ENCODE data around the gene TIGAR.

Gene TIGAR, protein sequence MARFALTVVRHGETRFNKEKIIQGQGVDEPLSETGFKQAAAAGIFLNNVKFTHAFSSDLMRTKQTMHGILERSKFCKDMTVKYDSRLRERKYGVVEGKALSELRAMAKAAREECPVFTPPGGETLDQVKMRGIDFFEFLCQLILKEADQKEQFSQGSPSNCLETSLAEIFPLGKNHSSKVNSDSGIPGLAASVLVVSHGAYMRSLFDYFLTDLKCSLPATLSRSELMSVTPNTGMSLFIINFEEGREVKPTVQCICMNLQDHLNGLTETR

DNA sequence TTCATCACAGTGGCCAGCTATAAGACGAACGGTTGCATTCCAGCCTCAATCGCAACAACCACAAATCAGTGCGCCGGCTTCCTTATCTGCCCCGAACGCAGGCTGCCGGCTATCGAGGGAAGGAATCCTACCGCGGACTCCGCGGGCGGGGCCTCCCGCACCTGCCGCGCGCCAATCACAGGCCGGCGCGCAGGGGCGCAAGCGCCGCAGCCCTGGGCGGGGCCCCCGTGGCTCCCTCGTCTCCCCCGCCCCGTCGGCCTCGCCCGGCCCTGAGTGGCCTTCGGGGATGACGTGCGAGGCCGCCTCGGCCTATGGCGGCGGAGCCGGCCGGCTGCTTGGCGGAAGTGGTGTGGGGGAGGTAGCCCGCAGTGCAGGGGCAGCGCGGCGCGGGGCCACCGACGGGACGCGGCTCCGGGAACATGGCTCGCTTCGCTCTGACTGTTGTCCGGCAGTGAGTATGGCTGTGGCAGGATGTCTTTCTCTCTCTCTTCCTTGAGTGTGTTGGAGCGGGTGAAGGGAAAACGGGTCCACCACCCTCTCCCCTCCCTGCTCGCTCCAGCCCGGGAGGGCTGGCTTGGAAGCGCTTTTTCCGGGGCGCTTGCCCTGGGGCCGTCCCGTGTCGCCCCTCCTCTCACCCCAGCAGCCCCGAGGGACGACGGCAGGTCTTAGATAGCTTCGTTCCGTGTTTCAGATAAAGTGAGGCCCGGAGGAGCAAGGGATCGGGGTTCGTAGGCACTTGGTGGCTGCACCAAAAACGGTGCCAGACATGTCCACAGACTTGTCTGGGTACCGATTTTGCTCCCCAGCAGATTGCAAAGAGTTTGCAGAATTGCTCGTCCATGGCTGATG, at the start of gene TIGAR:
Gene TIGAR, plus strand, starts transcription at position 361 of the 849 bp plus-strand sequence. Its CDS starts 59 bp downstream, at position 420.
- DNase-seq: peak; percentile 87 to 90

DNA sequence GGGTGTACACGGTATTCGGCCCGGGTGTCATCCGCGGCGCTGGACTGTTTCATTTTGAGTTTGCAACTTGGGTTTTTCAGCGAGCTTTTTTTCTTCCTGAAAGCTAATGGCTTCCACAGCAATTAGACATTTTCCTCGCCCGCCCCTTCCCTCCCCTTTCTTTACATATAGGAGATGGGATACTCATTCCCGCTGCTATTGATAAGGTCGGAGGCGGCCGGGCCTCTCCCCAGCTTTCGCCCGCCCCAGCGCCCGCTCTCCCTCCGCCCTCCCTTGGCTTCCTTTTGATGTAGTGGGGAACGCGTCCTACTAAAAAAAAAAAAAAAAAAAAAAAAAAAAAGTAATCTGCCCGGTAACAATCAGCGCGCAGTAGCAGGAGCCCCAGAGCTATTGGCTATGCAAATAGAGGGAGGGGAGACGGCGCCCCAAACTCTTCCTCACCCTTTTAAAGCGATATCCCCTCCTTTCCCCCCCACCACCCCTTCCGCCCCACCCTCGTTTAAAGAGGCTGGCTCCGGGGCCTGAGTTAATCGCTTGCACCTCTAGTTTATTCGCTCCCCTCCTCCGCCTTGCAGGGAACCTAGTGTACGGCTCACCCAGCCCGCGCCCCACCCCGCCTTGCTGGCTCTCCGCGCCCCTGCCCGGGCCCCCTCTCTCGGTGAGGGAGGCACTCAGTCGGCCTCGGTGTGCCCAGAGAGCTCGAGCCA, 49.1 kb upstream of the TIGAR start:
- peak; percentile 85 to 88 for DNase-seq

DNA sequence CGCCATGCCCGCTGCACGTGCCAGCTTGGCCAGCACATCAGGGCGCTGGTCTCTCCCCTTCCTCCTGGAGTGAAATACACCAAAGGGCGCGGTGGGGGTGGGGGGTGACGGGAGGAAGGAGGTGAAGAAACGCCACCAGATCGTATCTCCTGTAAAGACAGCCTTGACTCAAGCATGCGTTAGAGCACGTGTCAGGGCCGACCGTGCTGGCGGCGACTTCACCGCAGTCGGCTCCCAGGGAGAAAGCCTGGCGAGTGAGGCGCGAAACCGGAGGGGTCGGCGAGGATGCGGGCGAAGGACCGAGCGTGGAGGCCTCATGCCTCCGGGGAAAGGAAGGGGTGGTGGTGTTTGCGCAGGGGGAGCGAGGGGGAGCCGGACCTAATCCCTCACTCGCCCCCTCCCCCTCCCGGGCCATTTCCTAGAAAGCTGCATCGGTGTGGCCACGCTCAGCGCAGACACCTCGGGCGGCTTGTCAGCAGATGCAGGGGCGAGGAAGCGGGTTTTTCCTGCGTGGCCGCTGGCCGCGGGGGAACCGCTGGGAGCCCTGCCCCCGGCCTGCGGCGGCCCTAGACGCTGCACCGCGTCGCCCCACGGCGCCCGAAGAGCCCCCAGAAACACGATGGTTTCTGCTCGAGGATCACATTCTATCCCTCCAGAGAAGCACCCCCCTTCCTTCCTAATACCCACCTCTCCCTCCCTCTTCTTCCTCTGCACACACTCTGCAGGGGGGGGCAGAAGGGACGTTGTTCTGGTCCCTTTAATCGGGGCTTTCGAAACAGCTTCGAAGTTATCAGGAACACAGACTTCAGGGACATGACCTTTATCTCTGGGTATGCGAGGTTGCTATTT, 48.4 kb upstream of the TIGAR start:
- peak; percentile 80 to 83 for DNase-seq

DNA sequence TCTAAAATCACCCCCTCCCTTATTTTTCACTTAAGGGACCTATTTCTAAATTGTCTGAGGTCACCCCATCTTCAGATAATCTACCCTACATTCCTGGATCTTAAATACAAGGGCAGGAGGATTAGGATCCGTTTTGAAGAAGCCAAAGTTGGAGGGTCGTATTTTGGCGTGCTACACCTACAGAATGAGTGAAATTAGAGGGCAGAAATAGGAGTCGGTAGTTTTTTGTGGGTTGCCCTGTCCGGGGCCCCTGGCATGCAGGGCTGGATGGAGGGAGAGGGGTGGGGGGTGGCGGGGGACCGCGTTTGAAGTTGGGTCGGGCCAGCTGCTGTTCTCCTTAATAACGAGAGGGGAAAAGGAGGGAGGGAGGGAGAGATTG, 47.8 kb upstream of the TIGAR start:
- DNase-seq: no peak

DNA sequence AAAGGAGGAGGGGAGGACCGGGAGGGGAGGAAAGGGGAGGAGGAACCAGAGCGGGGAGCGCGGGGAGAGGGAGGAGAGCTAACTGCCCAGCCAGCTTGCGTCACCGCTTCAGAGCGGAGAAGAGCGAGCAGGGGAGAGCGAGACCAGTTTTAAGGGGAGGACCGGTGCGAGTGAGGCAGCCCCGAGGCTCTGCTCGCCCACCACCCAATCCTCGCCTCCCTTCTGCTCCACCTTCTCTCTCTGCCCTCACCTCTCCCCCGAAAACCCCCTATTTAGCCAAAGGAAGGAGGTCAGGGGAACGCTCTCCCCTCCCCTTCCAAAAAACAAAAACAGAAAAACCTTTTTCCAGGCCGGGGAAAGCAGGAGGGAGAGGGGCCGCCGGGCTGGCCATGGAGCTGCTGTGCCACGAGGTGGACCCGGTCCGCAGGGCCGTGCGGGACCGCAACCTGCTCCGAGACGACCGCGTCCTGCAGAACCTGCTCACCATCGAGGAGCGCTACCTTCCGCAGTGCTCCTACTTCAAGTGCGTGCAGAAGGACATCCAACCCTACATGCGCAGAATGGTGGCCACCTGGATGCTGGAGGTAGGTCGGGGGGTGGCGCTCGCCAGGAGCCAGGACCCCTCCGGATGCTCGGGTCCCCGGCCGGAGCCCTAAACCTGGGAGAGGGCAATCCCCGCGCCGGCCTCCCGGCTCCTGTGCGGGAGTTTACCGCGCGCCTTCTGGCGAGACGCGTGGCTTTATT, 47.2 kb upstream of the TIGAR start, which contains the start of gene CCND2:
Gene CCND2, plus strand, starts transcription at position 111 of the 744 bp plus-strand sequence. Its CDS starts 279 bp downstream, at position 390.
- DNase-seq: peak; percentile 82 to 87

DNA sequence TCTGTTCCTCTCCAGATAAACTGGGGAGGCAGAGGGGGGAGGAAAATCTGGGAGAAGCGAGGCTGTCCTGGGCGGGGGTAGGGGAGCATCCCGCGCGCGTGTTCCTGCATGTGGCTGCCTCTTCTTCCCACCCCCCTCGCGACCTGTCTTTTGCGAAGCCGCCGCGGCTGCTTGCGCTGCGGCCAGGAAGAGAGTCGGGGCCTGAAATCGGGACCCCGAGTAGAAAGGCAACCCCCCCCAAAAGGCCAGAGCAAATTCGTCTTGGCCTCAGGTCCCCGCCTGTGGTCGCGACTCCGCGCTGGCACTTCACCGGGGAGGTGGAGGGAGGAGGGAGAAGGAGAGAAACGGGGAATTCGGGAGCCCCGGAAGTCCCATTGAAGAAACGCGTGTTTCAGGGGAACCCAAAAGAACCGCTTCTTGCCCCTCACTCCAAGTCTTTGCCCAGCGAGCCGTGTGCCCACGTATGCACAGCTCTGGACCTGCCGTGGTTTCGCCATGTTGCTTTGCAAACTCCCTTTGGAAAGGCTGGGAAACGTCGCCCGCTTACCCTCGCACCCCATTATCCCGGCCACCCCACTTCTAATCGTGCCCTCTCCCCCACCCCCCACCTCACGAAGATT, 46.5 kb upstream of the TIGAR start:
- peak in 1 of 2 experiments; percentile 46 for DNase-seq

DNA sequence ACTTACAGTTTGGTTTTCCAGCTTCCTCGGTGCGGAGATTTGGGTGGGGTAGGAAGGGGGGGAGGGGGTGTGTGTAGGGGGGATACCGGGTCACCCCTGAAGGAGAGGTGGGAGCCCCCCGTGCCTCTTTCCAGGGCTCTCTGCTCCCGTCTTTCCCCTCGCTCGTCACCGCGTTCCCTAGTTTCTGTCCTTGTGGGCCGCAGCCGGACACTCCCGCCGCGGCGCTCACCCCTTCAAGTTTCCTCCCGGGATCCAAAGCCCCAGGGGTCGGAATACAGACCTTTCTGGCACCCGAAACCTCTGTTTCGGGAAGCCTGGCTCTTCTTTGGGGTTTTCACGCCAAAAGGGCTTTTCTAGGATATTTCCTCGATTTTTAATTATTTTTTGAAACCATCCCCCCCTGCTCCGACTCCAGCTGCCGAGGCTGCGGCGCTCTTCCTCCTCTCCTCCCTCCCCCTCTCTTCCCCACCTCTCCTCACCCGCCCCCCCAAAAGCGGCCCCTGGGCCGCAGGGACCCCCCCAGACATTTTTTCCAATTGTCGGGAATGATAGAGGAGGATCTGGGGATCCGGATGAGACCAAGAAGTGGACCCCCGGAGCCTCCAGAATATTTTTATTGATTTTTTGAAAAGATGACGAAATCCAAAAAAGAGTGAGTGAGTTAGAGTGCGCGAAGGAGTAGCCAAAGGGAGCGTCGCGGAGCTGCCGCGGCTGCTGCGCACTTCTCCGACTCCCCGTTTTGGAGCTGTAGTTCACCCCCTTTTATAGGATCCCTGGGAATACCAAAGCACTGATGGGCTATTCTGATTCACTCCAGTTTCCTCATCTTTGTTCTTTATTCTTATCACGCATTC, 45.8 kb upstream of the TIGAR start:
- DNase-seq: no peak

DNA sequence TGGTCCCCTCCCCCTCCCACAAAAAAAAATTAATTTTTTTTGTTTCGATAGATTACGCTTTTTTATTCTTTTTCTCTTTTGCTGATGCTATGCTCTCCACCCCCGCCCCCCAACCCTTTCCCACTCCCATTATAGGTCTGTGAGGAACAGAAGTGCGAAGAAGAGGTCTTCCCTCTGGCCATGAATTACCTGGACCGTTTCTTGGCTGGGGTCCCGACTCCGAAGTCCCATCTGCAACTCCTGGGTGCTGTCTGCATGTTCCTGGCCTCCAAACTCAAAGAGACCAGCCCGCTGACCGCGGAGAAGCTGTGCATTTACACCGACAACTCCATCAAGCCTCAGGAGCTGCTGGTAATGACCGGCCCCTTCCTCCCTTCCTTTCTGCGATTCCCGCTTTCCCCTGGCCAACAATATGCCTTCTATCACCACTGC, 45.1 kb upstream of the TIGAR start:
- DNase-seq: no peak

DNA sequence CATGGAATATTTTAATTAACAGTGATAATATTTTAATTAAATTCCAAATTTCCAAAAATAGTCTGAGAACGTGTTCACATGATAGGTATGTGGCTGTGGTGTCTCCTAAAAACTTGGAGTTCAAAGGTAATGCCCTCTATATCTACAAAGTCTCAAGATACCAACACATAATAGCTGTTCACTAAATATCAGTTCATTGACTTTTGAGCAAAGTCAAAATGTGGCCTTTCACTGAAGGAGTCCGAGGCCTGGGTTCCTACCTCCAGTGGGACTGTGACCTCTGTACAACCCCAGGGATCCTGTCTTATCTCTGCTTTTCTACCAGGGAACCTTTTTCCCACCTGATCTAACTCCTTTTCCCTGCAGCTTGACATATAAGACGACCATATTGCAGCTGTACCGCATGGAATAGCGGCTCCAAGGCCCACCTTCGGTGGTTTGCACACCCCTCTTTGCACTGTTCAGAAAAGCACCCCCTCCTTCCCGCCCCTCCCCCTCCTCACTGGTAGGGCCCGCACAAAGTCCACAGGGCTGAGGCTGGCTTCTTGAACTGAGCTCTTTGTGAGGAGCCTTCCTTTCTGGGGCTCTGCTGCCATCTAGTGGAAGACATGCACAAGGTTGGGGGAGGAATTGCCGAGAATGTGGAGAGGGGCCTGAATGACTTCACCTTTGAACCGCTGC, 44.3 kb upstream of the TIGAR start:
- peak; percentile 86 to 91 for DNase-seq

DNA sequence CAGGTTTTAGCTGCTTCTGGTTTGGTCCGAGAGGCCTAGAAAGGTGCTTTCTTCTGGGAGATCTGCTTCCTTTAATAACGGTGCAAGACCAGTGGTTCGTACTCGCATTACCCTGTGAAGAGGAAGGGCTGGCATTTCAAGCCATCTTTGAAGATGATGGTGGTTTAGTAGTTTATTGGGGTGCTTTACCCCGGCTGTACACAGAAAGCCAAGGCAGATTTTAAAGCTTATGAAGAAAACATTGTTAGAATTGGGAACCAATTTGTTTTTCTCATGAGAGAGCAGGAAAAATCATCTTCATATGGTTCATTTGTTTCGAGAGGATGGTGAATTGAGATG, 43.8 kb upstream of the TIGAR start:
- no peak for DNase-seq

DNA sequence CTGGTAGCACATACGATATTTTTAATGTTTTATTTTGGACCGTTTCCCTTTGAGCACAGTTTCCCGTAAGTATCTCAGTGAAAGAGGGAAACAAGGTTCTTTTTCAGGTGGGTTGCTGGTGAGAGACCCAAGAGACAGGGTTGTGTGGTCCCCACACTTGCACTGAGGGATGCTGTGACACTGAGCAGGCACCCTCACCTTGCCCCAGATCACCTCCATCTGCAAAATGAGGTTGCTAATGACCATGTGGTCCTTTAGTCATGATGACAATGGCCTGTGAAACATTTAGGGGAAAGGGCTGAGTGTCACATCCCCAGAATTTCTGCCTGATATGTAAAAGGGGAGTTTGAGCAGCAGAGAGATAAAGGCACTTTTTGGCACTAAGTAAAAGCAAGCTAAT, 43.2 kb upstream of the TIGAR start:
- no peak for DNase-seq

DNA sequence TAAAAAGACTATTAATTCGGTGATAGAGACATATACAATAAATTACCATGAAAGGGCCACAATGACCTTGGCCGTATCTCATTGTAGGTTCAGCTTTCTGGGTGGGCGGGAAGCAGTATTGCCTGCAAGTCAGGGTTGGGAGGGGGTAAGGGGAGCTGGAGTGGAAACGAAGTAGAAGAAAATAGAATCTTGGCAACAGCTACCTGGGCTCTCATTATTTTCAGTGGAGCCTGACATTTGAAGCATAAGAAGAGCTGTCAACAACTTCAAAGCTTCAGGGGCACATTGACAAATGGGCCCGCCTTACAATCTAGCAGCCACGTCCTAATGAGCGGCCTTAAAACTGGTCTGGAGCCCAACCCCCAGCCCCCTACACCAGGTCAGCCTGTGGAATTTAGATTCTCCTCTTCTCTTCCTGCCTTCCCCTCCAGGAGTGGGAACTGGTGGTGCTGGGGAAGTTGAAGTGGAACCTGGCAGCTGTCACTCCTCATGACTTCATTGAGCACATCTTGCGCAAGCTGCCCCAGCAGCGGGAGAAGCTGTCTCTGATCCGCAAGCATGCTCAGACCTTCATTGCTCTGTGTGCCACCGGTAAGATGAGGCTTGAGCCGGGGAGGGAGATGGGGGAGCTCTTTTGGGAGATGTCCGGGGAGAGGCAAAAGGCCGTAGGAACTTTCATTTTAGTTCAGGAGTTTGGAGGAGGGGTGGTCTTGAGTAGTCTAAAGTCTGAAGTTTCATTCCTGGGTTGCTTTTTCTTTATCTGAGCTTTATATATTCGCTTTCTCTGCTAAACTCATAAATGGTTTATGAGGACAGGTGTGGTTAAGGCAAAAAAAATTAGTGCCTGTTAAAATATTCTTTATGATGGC, 42.5 kb upstream of the TIGAR start:
- no peak for DNase-seq

DNA sequence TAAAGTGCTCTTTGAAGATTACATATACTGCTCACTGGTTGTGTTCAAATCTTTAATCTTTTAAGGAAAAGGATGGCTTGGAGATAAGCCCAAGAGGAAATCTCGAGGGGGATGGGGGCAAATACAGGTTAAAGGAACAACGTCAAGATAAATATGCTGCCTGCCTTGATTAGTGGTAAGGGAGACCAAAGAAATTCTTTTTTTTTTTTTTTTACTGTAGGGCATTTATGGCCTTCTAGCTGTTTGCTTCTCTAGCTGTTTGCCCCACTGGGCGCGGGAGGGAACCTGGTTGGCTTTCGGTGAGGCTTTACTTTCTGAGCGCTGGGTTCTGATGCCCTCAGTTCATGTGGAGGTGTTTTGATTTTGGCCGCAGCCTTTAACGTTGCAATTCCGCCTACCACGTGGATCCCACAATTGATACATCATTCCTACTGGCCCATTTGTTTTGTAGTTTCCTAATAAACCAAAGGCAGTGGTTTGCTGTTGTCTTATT, 41.8 kb upstream of the TIGAR start:
- DNase-seq: no peak

DNA sequence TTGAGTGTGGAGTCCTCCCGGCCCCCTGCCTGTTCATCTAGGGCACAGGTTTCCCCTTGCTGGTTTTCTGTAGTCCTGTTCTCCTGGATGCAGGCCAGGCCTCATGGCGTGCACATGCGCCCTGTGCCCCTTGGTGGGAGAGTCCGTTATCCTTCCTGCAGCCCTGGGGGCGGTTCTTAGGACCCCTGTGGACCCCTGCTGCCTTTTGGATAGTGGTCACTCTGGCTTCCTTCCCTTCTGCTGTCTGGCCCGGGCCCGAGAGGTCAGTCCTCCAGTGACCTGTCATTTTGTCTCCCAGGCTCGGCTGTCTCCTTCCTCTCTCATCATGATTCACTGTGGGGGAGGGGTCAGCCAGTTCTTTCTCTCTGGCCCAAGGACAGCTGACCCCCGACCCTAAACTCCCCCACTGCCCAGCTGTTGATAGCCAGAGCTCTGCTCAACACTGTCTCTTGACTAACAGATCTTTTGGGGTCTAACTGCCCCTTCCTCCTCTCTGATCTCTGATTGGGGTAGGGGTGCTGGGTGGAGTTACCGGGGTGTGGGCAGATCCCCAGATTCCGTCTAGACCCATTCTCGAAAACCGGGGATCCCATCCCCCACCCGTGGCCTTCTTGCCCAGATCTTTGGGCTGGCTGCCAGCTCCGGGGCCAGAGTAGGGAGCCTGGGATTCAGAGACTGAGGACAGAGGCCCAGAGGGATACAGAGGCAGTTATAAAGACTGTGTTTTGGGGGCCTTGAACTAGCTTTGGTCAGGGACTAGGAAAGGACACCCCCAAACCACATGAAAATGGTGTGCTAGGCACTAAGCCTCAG, 40.5 kb upstream of the TIGAR start:
- DNase-seq: no peak

DNA sequence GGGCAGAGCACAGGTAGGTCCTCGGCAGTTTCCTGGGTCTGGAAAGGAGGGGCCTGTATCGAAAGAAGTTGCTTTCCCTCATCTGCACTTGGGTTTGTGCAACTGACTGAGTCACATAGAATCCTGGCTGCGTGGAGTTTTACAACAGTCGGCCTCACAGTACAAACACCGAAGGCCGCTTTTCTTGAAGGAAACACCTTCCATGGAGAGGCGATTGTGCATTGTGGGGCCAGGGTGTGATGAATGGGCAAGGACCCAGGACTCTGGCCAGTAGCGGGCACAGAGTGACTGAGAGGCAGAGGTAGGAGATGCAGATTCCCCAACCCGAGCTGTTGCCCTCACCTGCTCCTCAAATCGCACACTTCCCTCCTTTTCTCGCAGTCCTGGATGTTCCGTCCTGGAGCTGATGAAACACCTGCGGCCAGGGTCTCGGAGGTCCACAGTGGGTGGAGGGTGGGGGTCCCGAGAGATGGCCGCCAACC, 39.8 kb upstream of the TIGAR start:
- no peak for DNase-seq

DNA sequence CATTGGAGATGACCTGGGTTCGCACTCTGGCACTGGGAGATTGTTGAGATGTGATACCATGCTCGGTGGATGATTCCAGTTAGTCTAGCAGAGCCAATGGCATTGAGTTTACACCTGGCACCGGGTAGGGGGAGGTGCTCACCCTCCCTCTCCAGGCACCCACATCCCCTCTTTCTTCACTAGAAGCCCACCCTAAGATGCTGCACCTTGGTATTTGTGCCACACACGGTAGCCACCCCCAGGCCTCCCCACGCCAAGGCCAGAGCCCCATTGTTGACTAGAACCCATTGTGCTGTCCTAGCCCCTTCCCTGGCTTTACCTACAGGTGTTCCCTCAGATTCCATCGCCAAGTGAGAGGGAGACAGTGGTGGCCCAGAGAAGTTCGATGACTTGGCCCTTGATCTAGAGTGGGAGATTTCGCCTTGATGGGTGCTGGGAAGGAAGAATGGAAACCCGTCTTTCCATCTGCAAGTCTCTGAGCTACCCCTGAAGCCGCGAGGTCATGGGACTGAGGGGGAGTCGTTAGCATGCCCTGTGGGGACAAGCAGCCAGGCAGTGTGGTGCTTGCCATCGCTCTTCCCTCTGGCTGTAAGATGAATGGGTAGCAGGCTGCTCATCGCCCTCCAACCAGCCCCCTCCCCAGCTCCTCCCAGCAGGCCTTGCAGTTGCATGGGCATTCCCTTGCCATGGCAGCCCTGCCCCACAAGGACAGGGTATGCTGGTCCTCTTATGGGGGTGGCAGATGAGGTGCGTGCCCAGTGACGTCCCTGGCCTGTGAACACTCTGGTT, 38.7 kb upstream of the TIGAR start:
- no peak for DNase-seq

Data from activated CD4-positive, alpha-beta T cell treated with anti-CD3 and anti-CD28 coated beads, Interleukin-2, amount 50 U/mL, for 48 hours (primary cell).